Upper lobe of left lung (tissue), 6 donors: ENCODE results near the gene TRAP1. TPM values are rescaled to one million over a fixed set of nuclear protein-coding genes. Genes with fewer than 3 reads are reported as not detected.
A peak's percentile ranks its signal among the peaks of the same experiment; 100 is the strongest.

Experiments
- ATAC-seq, 2 donors: fragments of 200-7000 bp; cut with Tn5 transposase; one replicate each; pipeline ENCODE4 v1.9.1; 2022; ENCODE audit warnings: mild to moderate bottlenecking in 2 of 2, moderate library complexity in 2 of 2; ENCODE audit not compliant: low FRiP score in 2 of 2
- DNase-seq, 2 donors: peaks; one replicate each; pipeline ENCODE4 v3.0.0-alpha.2; 2019 to 2020
- H3K27ac ChIP-seq, 4 donors: fragments of 200-600 bp; sonication (generic); one replicate each; pipeline ENCODE4 v1.5.1; 2016 to 2019
- H3K27me3 ChIP-seq, 4 donors: fragments of 200-600 bp; sonication (generic); one replicate each; pipeline ENCODE4 v1.5.1; 2017 to 2019
- H3K36me3 ChIP-seq, 4 donors: fragments of 200-600 bp; sonication (generic); one replicate each; pipeline ENCODE4 v1.5.1; 2016 to 2019
- H3K4me1 ChIP-seq, 4 donors: fragments of 200-600 bp; sonication (generic); one replicate each; pipeline ENCODE4 v1.5.1; 2018 to 2019
- H3K4me3 ChIP-seq, 4 donors: fragments of 200-600 bp; sonication (generic); one replicate each; pipeline ENCODE4 v1.5.1; 2017 to 2019; ENCODE audit warnings: mild to moderate bottlenecking in 2 of 4, moderate library complexity in 1 of 4
- H3K9me3 ChIP-seq, 4 donors: fragments of 200-600 bp; sonication (generic); one replicate each; pipeline ENCODE4 v1.5.1; 2018 to 2019
- CTCF ChIP-seq, 6 experiments: fragments of 450-650 bp in 4 of 6; fragments of 200-600 bp in 2 of 6; sonication (generic) in 2 of 6; IDR thresholded peaks; one replicate each; pipeline ENCODE4 v1.5.1; 2016 to 2019; ENCODE audit warnings: antibody characterized with exemption in 6 of 6
- EP300 ChIP-seq, 4 donors: sonication (generic); formaldehyde crosslinking; IDR thresholded peaks; one replicate each; pipeline ENCODE4 v1.5.1; 2017; ENCODE audit warnings: antibody characterized with exemption in 4 of 4, control low read depth in 2 of 4
- POLR2A ChIP-seq, 4 donors: fragments of 450-650 bp; IDR thresholded peaks; one replicate each; pipeline ENCODE4 v1.5.1; 2016 to 2017; ENCODE audit warnings: antibody characterized with exemption in 4 of 4, mild to moderate bottlenecking in 2 of 4
- POLR2AphosphoS5 ChIP-seq, 2 donors: sonication (generic); formaldehyde crosslinking; IDR thresholded peaks; one replicate each; pipeline ENCODE4 v1.5.1; 2017; ENCODE audit warnings: antibody characterized with exemption in 2 of 2
- WGBS, 2 donors: methylation state at CpG; one replicate each; pipeline ENCODE4 v1.1.5; 2017 to 2018; 5-methylcytosine and 5-hydroxymethylcytosine counted together
- total RNA-seq, 6 donors: library from RNA; depleted of rRNA in 4 of 6; stranded (reverse); fragments of >200 nt in 4 of 6; gene quantifications; one replicate each; pipeline versions ENCODE4 v1.1.0 to v1.2.1, GENCODE V29; 2016 to 2021
- donor health status: DM: no; HTN: no; CAD: no; lungs with moderate emphysema.
- donor health status: DM: no; HTN: yes; CAD: no; lungs with severe emphysema.

TRAP1 gene
- total RNA-seq, 6 donors from 2014 or later, result 48.0 to 81.7 (median 55.0) TPM

- 95 to 98% methylated on average over 23 to 24 of the region's 25 CpGs for WGBS, 2 donors
- Histone ChIP-seq H3K27ac (no peak overlapping the region), H3K4me1 (no peaks in the 10 kb centered on the region), H3K4me3 (no peak overlapping the region), H3K9me3 (no peaks in the 10 kb centered on the region), H3K27me3 (no peaks in the 10 kb centered on the region), H3K36me3 (peaks cover 57 to 99% (median 88%) of the 10 kb centered on the region in 4 donors)
- DNase-seq (peak in 1 of 2 donors; percentile 81), ATAC-seq (no peak)
- TF ChIP-seq POLR2A (IDR thresholded peaks at IDR 0.05) (no peak), CTCF (IDR thresholded peaks at IDR 0.05) (no peak), POLR2AphosphoS5 (IDR thresholded peaks at IDR 0.05) (no peak)
Observed at GRCh38 chr16:3734758-3735221, 17.5 kb upstream of the TRAP1 start.

GRCh38 chr16:3734084-3734757 lies 16.9 kb upstream of the TRAP1 start:
- Histone ChIP-seq H3K36me3 (peaks cover 57 to 99% (median 88%) of the 10 kb centered on the region in 4 donors), H3K4me3 (no peak overlapping the region), H3K9me3 (no peaks in the 10 kb centered on the region), H3K27me3 (no peaks in the 10 kb centered on the region), H3K27ac (no peak overlapping the region), H3K4me1 (no peaks in the 10 kb centered on the region)
- WGBS, 2 donors, result 94 to 99% methylated on average over 12 to 21 of the region's 27 CpGs
- no peak for TF ChIP-seq EP300 (IDR thresholded peaks at IDR 0.05)
- TF ChIP-seq POLR2AphosphoS5 (IDR thresholded peaks at IDR 0.05), result no peak
- no peak for TF ChIP-seq POLR2A (IDR thresholded peaks at IDR 0.05)
- no peak for TF ChIP-seq CTCF (IDR thresholded peaks at IDR 0.05)
- ATAC-seq, result no peak
- DNase-seq, result no peak

- Histone ChIP-seq H3K9me3 (no peaks in the 10 kb centered on the region), H3K27ac (no peak overlapping the region), H3K36me3 (peaks cover 64 to 97% (median 90%) of the 10 kb centered on the region in 4 donors), H3K4me3 (no peak overlapping the region), H3K27me3 (no peaks in the 10 kb centered on the region), H3K4me1 (no peaks in the 10 kb centered on the region)
- TF ChIP-seq CTCF (IDR thresholded peaks at IDR 0.05), result no peak
- DNase-seq (no peak), ATAC-seq (no peak)
- 90 to 91% methylated on average over 6 to 8 of the region's 8 CpGs for WGBS, 2 donors
Observed at GRCh38 chr16:3732171-3732570, 14.8 kb upstream of the TRAP1 start.

- Histone ChIP-seq H3K4me1 (no peaks in the 10 kb centered on the region), H3K27ac (no peak overlapping the region), H3K4me3 (no peak overlapping the region), H3K27me3 (no peaks in the 10 kb centered on the region), H3K9me3 (no peaks in the 10 kb centered on the region), H3K36me3 (peaks cover 62 to 97% (median 85%) of the 10 kb centered on the region in 4 donors)
- TF ChIP-seq CTCF (IDR thresholded peaks at IDR 0.05) (no peak), POLR2AphosphoS5 (IDR thresholded peaks at IDR 0.05) (no peak), POLR2A (IDR thresholded peaks at IDR 0.05) (no peak), EP300 (IDR thresholded peaks at IDR 0.05) (no peak)
- DNase-seq (no peak), ATAC-seq (no peak)
- WGBS, 2 donors, result 93 to 94% methylated on average over 28 of the region's 34 CpGs
Observed at GRCh38 chr16:3731126-3731935, 14.0 kb upstream of the TRAP1 start.
